Caco-2 (cell line): ENCODE results near the gene RGS6. TPM values are rescaled to one million over a fixed set of nuclear protein-coding genes. Genes with fewer than 3 reads are reported as not detected.

Experiments used
- BruUV-seq: library from RNA; stranded (reverse); fragments of 400-500 nt; replicated peaks from 2 replicates; lab custom pipeline; 2021; lab: Mats Ljungman, UMichigan
- CTCF ChIA-PET: fragments of 300-600 bp; sonication (Branson Sonifier 250); formaldehyde crosslinking; loops from one replicate; lab custom pipeline; 2022; ENCODE audit warnings: antibody characterized with exemption; lab: Charles Lee
- POLR2A ChIA-PET: fragments of 300-600 bp; sonication (Branson Sonifier 250); formaldehyde crosslinking; loops from one replicate; lab custom pipeline; 2022; ENCODE audit warnings: antibody characterized with exemption; lab: Charles Lee
- DNase-seq, 2 experiments: peaks; one replicate each; pipeline versions ENCODE4 v3.0.0 to v3.0.0-alpha.2; 2020 to 2022
- H3K27me3 ChIP-seq: replicated peaks from 2 replicates; pipeline ENCODE4 v1.6.0; 2011; ENCODE audit warnings: low read length; ENCODE audit not compliant: control insufficient read depth, insufficient read depth
- H3K36me3 ChIP-seq: 2 replicates; pipeline ENCODE4 v1.5.1; 2011; ENCODE audit warnings: low read length; ENCODE audit not compliant: control insufficient read depth, insufficient read depth
- H3K4me1 ChIP-seq: fragments of 250-450 bp; sonication (Bioruptor Pico); 2 replicates; pipeline ENCODE4 v1.5.1; 2020; ENCODE audit warnings: mild to moderate bottlenecking
- H3K4me3 ChIP-seq: 2 replicates; pipeline ENCODE4 v1.5.1; 2011; ENCODE audit warnings: low read depth, mild to moderate bottlenecking, control low read depth, low read length
- H3K9me3 ChIP-seq: fragments of 250-450 bp; sonication (Bioruptor Pico); 2 replicates; pipeline ENCODE4 v1.5.1; 2020; ENCODE audit warnings: mild to moderate bottlenecking, moderate library complexity
- H3K27ac Mint-ChIP-seq: one replicate; pipeline ENCODE4 v1.8.0; 2022; ENCODE audit warnings: mixed read lengths; ENCODE audit not compliant: unreplicated experiment
- H3K27me3 Mint-ChIP-seq: one replicate; pipeline ENCODE4 v1.8.0; 2022; ENCODE audit warnings: mixed read lengths; ENCODE audit not compliant: insufficient read depth, unreplicated experiment
- H3K36me3 Mint-ChIP-seq: one replicate; pipeline ENCODE4 v1.8.0; 2022; ENCODE audit warnings: mild to moderate bottlenecking, mixed read lengths; ENCODE audit not compliant: insufficient read depth, unreplicated experiment
- H3K4me1 Mint-ChIP-seq: one replicate; pipeline ENCODE4 v1.8.0; 2022; ENCODE audit warnings: low read depth, mixed read lengths; ENCODE audit not compliant: unreplicated experiment
- H3K4me3 Mint-ChIP-seq: one replicate; pipeline ENCODE4 v1.8.0; 2022; ENCODE audit warnings: mild to moderate bottlenecking, moderate library complexity, mixed read lengths; ENCODE audit not compliant: unreplicated experiment
- H3K9me3 Mint-ChIP-seq: one replicate; pipeline ENCODE4 v1.8.0; 2022; ENCODE audit warnings: mixed read lengths; ENCODE audit not compliant: unreplicated experiment
- CTCF ChIP-seq, 2 experiments: fragments of 200-600 bp in 1 of 2; IDR thresholded peaks; 1 replicate in 1 of 2; 2 replicates in 1 of 2; pipeline versions ENCODE4 v1.5.1 to v1.8.0; 2011 to 2022; ENCODE audit warnings: antibody characterized with exemption in 1 of 2, control low read depth in 1 of 2, inconsistent platforms in 1 of 2, low read depth in 1 of 2, low read length in 1 of 2, mild to moderate bottlenecking in 1 of 2, moderate library complexity in 1 of 2; ENCODE audit not compliant: insufficient read depth in 1 of 2, severe bottlenecking in 1 of 2, unreplicated experiment in 1 of 2
- intact Hi-C: fragments of 100-400 bp; cut with micrococcal nuclease; formaldehyde crosslinking; loops from one replicate; pipeline ENCODE4 v1.10.0; 2022; ENCODE audit not compliant: unreplicated experiment
- total RNA-seq: library from RNA; stranded (reverse); gene quantifications from 2 replicates; pipeline ENCODE4 v1.2.3, GENCODE V29; 2022

Gene RGS6
- total RNA-seq, 1 experiment from 2014 or later = not detected

GRCh38 chr14:72503271-72503670, 571.0 kb downstream of the RGS6 start:
- Histone ChIP-seq H3K36me3 (no peaks in the 10 kb centered on the region), H3K9me3 (no peaks in the 10 kb centered on the region), H3K4me1 (no peaks in the 10 kb centered on the region), H3K27me3 (no peaks in the 10 kb centered on the region), H3K4me3 (no peak overlapping the region)
- Mint-ChIP-seq H3K27ac (no peak overlapping the region), H3K36me3 (no peaks in the 10 kb centered on the region), H3K4me3 (no peak overlapping the region), H3K9me3 (no peaks in the 10 kb centered on the region), H3K27me3 (peaks cover 23% of the 10 kb centered on the region), H3K4me1 (no peaks in the 10 kb centered on the region)
- no peak for TF ChIP-seq CTCF (IDR thresholded peaks at IDR 0.05; ENCODE audit: insufficient read depth in 1 of 2, low read depth in 1 of 2, low read length in 1 of 2, severe bottlenecking in 1 of 2, unreplicated experiment in 1 of 2)
- BruUV-seq = no TSS peak
- intact Hi-C loops = no loop called here
- DNase-seq = no peak
- ChIA-PET POLR2A (no interaction called here), CTCF (no interaction called here)

GRCh38 chr14:72503696-72504368, 571.6 kb downstream of the RGS6 start:
- no peaks in the 10 kb centered on the region for H3K36me3 ChIP-seq
- CTCF ChIA-PET = no interaction called here
- H3K4me1 ChIP-seq = no peaks in the 10 kb centered on the region
- no peaks in the 10 kb centered on the region for H3K4me1 Mint-ChIP-seq
- DNase-seq = no peak
- no peaks in the 10 kb centered on the region for H3K27me3 ChIP-seq
- no peaks in the 10 kb centered on the region for H3K9me3 Mint-ChIP-seq
- no peak overlapping the region for H3K4me3 Mint-ChIP-seq
- POLR2A ChIA-PET = no interaction called here
- H3K27me3 Mint-ChIP-seq = peaks cover 24% of the 10 kb centered on the region
- intact Hi-C loops = no loop called here
- no peak overlapping the region for H3K4me3 ChIP-seq
- no peaks in the 10 kb centered on the region for H3K9me3 ChIP-seq
- no peak for TF ChIP-seq CTCF (IDR thresholded peaks at IDR 0.05; ENCODE audit: insufficient read depth in 1 of 2, low read depth in 1 of 2, low read length in 1 of 2, severe bottlenecking in 1 of 2, unreplicated experiment in 1 of 2)
- H3K36me3 Mint-ChIP-seq = no peaks in the 10 kb centered on the region
- no TSS peak for BruUV-seq
- H3K27ac Mint-ChIP-seq = no peak overlapping the region

GRCh38 chr14:72510566-72510965, 578.3 kb downstream of the RGS6 start:
- H3K27me3 Mint-ChIP-seq = peaks cover 33% of the 10 kb centered on the region
- H3K27ac Mint-ChIP-seq = no peak overlapping the region
- Histone ChIP-seq H3K4me1 (no peaks in the 10 kb centered on the region), H3K9me3 (no peaks in the 10 kb centered on the region), H3K27me3 (no peaks in the 10 kb centered on the region), H3K36me3 (no peaks in the 10 kb centered on the region), H3K4me3 (no peak overlapping the region)
- no peaks in the 10 kb centered on the region for H3K9me3 Mint-ChIP-seq
- POLR2A ChIA-PET = no interaction called here
- no peaks in the 10 kb centered on the region for H3K4me1 Mint-ChIP-seq
- H3K36me3 Mint-ChIP-seq = no peaks in the 10 kb centered on the region
- CTCF ChIA-PET = no interaction called here
- TF ChIP-seq CTCF (IDR thresholded peaks at IDR 0.05; ENCODE audit: insufficient read depth in 1 of 2, low read depth in 1 of 2, low read length in 1 of 2, severe bottlenecking in 1 of 2, unreplicated experiment in 1 of 2) = no peak
- H3K4me3 Mint-ChIP-seq = no peak overlapping the region
- BruUV-seq = no TSS peak
- DNase-seq = no peak
- intact Hi-C loops = no loop called here
